BLaER1 (cell line): Measurements from ENCODE around the gene C19orf33.
A peak's percentile ranks its signal among the peaks of the same experiment; 100 is the strongest.

ENCODE experiments used
- H3K27ac ChIP-seq: shearing (Covaris generic); formaldehyde crosslinking; 2 replicates; pipeline ENCODE4 v1.8.1; 2022
- H3K27me3 ChIP-seq: shearing (Covaris generic); formaldehyde crosslinking; 2 replicates; pipeline ENCODE4 v1.8.1; 2022
- H3K36me3 ChIP-seq: shearing (Covaris generic); formaldehyde crosslinking; 2 replicates; pipeline ENCODE4 v1.8.1; 2022
- H3K4me1 ChIP-seq: shearing (Covaris generic); formaldehyde crosslinking; 2 replicates; pipeline ENCODE4 v1.8.1; 2022
- H3K4me2 ChIP-seq: shearing (Covaris generic); formaldehyde crosslinking; 2 replicates; pipeline ENCODE4 v1.8.1; 2022
- H3K4me3 ChIP-seq: shearing (Covaris generic); formaldehyde crosslinking; 2 replicates; pipeline ENCODE4 v1.8.1; 2022
- H3K9ac ChIP-seq: shearing (Covaris generic); formaldehyde crosslinking; 2 replicates; pipeline ENCODE4 v1.8.1; 2022
- H3K9me3 ChIP-seq: shearing (Covaris generic); formaldehyde crosslinking; 2 replicates; pipeline ENCODE4 v1.8.1; 2022
- H4K20me1 ChIP-seq: shearing (Covaris generic); formaldehyde crosslinking; 2 replicates; pipeline ENCODE4 v1.8.1; 2022
- Cebpa-rat ChIP-seq: shearing (Covaris generic); IDR thresholded peaks from 2 replicates; pipeline ENCODE4 v1.8.1; 2022

Gene C19orf33

GRCh38 chr19:38318660-38319059 is 14.6 kb downstream of the C19orf33 start:
- Histone ChIP-seq H3K27me3 (no peaks in the 10 kb centered on the region), H3K9ac (peak overlapping the region; percentile 76; the same call in 1 of the 2 replicates), H3K36me3 (peaks cover 8% of the 10 kb centered on the region; the same call in 1 of the 2 replicates), H3K4me1 (peaks cover 72% of the 10 kb centered on the region), H4K20me1 (no peaks in the 10 kb centered on the region), H3K4me2 (peak overlapping the region; percentile 93), H3K27ac (peak overlapping the region; percentile 78), H3K9me3 (no peaks in the 10 kb centered on the region), H3K4me3 (peak overlapping the region; percentile 72; the same call in 1 of the 2 replicates)
- no peak for TF ChIP-seq Cebpa-rat

- Histone ChIP-seq H3K4me1 (peaks cover 63% of the 10 kb centered on the region), H3K4me3 (peak within 1 kb of the TSS; percentile 72), H3K36me3 (peaks cover 18% of the 10 kb centered on the region), H3K9me3 (no peaks in the 10 kb centered on the region), H3K4me2 (peak within 1 kb of the TSS; percentile 93), H3K27ac (peak within 1 kb of the TSS; percentile 78), H4K20me1 (no peaks in the 10 kb centered on the region), H3K27me3 (no peaks in the 10 kb centered on the region), H3K9ac (peak within 1 kb of the TSS; percentile 76)
- no peak for TF ChIP-seq Cebpa-rat
Measured at GRCh38 chr19:38319421-38320258, 15.6 kb downstream of the C19orf33 start, which contains the start of gene KCNK6. TSS of gene KCNK6 (plus strand) at chr19:38319845. CDS start at chr19:38319951, 106 bp downstream.

DNA sequence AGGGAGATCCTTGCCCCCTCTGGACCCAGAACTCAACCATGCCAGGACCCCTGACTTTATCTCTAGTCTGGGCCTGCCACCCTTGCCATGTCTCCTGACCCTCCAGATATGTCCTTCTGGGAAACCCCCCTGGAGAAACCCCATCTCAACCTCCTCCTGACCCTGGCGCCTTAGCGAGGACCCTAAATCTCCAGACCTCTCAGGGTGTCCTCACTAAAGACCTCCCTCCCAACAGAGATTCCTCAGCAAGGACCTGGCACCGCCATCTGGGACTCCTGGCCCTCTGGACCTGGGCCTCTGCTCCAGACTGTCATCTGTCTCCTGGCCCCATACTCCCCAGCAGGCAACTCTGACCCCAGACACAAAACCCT is 16.9 kb downstream of the C19orf33 start:
- H3K27me3 ChIP-seq: no peaks in the 10 kb centered on the region
- H4K20me1 ChIP-seq: no peaks in the 10 kb centered on the region
- H3K27ac ChIP-seq: peak overlapping the region; percentile 78
- H3K9ac ChIP-seq: peak overlapping the region; percentile 76
- no peak for TF ChIP-seq Cebpa-rat
- H3K4me1 ChIP-seq: peaks cover 55% of the 10 kb centered on the region
- peak overlapping the region; percentile 93 for H3K4me2 ChIP-seq
- no peaks in the 10 kb centered on the region for H3K9me3 ChIP-seq
- H3K4me3 ChIP-seq: peak overlapping the region; percentile 72
- H3K36me3 ChIP-seq: peaks cover 31% of the 10 kb centered on the region

GRCh38 chr19:38321646-38322196 is 17.7 kb downstream of the C19orf33 start:
- peaks cover 39% of the 10 kb centered on the region for H3K36me3 ChIP-seq
- peak overlapping the region; percentile 78; the same call in 1 of the 2 replicates for H3K27ac ChIP-seq

GRCh38 chr19:38323291-38323690 is 19.2 kb downstream of the C19orf33 start:
- peaks cover 32% of the 10 kb centered on the region for H3K4me1 ChIP-seq
- no peak overlapping the region for H3K27ac ChIP-seq
- TF ChIP-seq Cebpa-rat: no peak
- no peaks in the 10 kb centered on the region for H3K27me3 ChIP-seq
- H3K36me3 ChIP-seq: peaks cover 55% of the 10 kb centered on the region
- 0 out of 2 replicates have a peak overlapping the region, but pooled peaks have one; percentile 29 for H3K9ac ChIP-seq
- no peaks in the 10 kb centered on the region for H3K9me3 ChIP-seq
- H3K4me2 ChIP-seq: no peak overlapping the region
- no peaks in the 10 kb centered on the region for H4K20me1 ChIP-seq
- no peak overlapping the region for H3K4me3 ChIP-seq

More at GRCh38 chr19:38321646-38322196, 17.7 kb downstream of the C19orf33 start:
- Histone ChIP-seq H3K27me3 (no peaks in the 10 kb centered on the region), H3K4me2 (peak overlapping the region; percentile 93), H3K4me1 (peaks cover 48% of the 10 kb centered on the region), H3K9me3 (no peaks in the 10 kb centered on the region), H3K4me3 (peak overlapping the region; percentile 72; the same call in 1 of the 2 replicates), H3K9ac (peak overlapping the region; percentile 76), H4K20me1 (no peaks in the 10 kb centered on the region)
- no peak for TF ChIP-seq Cebpa-rat

- Histone ChIP-seq H4K20me1 (no peaks in the 10 kb centered on the region), H3K27me3 (no peaks in the 10 kb centered on the region), H3K36me3 (peaks cover 65% of the 10 kb centered on the region), H3K27ac (no peak overlapping the region), H3K4me2 (no peak overlapping the region), H3K4me1 (peaks cover 21% of the 10 kb centered on the region), H3K9ac (no peak overlapping the region), H3K4me3 (no peak overlapping the region), H3K9me3 (no peaks in the 10 kb centered on the region)
- no peak for TF ChIP-seq Cebpa-rat
Measured at GRCh38 chr19:38324431-38324830, 20.4 kb downstream of the C19orf33 start.

DNA sequence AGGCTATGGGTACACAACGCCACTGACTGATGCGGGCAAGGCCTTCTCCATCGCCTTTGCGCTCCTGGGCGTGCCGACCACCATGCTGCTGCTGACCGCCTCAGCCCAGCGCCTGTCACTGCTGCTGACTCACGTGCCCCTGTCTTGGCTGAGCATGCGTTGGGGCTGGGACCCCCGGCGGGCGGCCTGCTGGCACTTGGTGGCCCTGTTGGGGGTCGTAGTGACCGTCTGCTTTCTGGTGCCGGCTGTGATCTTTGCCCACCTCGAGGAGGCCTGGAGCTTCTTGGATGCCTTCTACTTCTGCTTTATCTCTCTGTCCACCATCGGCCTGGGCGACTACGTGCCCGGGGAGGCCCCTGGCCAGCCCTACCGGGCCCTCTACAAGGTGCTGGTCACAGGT is 22.5 kb downstream of the C19orf33 start:
- H3K4me2 ChIP-seq: no peak overlapping the region
- no peaks in the 10 kb centered on the region for H3K9me3 ChIP-seq
- no peak overlapping the region for H3K9ac ChIP-seq
- H4K20me1 ChIP-seq: no peaks in the 10 kb centered on the region
- H3K4me3 ChIP-seq: no peak overlapping the region
- no peaks in the 10 kb centered on the region for H3K27me3 ChIP-seq
- H3K27ac ChIP-seq: no peak overlapping the region
- H3K36me3 ChIP-seq: peaks cover 81% of the 10 kb centered on the region
- peaks cover 3% of the 10 kb centered on the region for H3K4me1 ChIP-seq
- no peak for TF ChIP-seq Cebpa-rat

DNA sequence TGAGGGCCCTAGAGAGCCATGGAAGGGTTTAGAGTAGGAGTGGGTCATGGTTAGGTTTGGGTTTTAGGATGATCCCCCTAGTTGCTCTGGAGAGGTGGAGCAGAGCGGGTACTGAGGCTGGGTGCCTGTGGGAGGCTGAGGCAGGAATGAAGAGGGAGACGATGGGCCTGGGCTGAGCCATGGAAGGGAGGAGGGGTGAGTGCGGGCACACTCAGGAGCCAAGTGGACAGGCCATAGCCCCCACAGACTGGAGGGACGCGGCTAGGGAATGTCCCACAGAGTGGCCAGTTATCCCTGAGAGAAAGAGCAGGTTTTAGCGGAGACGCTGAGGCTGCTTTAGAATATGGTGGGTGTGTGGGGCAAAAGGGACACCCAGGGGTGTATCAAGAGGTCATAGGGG is 25.6 kb downstream of the C19orf33 start:
- Histone ChIP-seq H4K20me1 (no peaks in the 10 kb centered on the region), H3K4me3 (no peak overlapping the region), H3K36me3 (peaks cover 67% of the 10 kb centered on the region), H3K4me2 (no peak overlapping the region), H3K27ac (no peak overlapping the region), H3K9ac (no peak overlapping the region), H3K9me3 (no peaks in the 10 kb centered on the region), H3K27me3 (no peaks in the 10 kb centered on the region), H3K4me1 (no peaks in the 10 kb centered on the region)
- TF ChIP-seq Cebpa-rat: no peak

GRCh38 chr19:38331728-38332127 is 27.7 kb downstream of the C19orf33 start:
- TF ChIP-seq Cebpa-rat: no peak
- no peak overlapping the region for H3K4me2 ChIP-seq
- H3K9ac ChIP-seq: no peak overlapping the region
- H3K9me3 ChIP-seq: no peaks in the 10 kb centered on the region
- H3K4me3 ChIP-seq: no peak overlapping the region
- no peaks in the 10 kb centered on the region for H3K27me3 ChIP-seq
- H3K27ac ChIP-seq: no peak overlapping the region
- H3K36me3 ChIP-seq: peaks cover 46% of the 10 kb centered on the region
- H4K20me1 ChIP-seq: no peaks in the 10 kb centered on the region
- peaks cover 6% of the 10 kb centered on the region; the same call in 1 of the 2 replicates for H3K4me1 ChIP-seq

DNA sequence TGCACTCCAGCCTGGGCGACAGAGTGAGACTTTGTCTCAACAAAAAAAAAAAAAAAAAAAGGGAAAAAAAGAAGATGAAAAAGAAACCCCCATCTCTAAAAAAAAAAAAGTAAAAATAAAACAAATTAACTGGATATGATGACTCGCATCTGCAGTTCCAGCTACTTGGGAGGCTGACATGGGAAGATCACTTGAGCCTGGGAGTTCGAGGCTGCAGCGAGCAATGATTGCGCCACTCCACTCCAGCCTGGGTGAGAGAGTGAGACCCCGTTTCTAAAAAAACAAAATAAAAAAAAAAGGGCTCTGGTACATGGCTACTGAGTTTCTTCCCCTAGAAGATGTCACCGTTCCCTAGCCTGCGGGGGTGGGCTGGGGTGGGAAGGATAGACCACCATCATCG is 29.2 kb downstream of the C19orf33 start:
- H3K4me3 ChIP-seq: no peak overlapping the region
- H4K20me1 ChIP-seq: no peaks in the 10 kb centered on the region
- no peak overlapping the region for H3K9ac ChIP-seq
- no peak for TF ChIP-seq Cebpa-rat
- no peaks in the 10 kb centered on the region for H3K27me3 ChIP-seq
- H3K36me3 ChIP-seq: peaks cover 34% of the 10 kb centered on the region
- no peak overlapping the region for H3K4me2 ChIP-seq
- H3K4me1 ChIP-seq: peaks cover 15% of the 10 kb centered on the region
- H3K27ac ChIP-seq: no peak overlapping the region
- H3K9me3 ChIP-seq: no peaks in the 10 kb centered on the region
